GM19463 (cell line): ENCODE results near the gene MAPKAP1.

Experiments
- ATAC-seq: cut with Tn5 transposase; IDR thresholded peaks from one replicate; pipeline ENCODE4 v1.9.1; 2021; ENCODE audit warnings: mild to moderate bottlenecking, moderate library complexity; ENCODE audit not compliant: unreplicated experiment

Gene MAPKAP1

DNA sequence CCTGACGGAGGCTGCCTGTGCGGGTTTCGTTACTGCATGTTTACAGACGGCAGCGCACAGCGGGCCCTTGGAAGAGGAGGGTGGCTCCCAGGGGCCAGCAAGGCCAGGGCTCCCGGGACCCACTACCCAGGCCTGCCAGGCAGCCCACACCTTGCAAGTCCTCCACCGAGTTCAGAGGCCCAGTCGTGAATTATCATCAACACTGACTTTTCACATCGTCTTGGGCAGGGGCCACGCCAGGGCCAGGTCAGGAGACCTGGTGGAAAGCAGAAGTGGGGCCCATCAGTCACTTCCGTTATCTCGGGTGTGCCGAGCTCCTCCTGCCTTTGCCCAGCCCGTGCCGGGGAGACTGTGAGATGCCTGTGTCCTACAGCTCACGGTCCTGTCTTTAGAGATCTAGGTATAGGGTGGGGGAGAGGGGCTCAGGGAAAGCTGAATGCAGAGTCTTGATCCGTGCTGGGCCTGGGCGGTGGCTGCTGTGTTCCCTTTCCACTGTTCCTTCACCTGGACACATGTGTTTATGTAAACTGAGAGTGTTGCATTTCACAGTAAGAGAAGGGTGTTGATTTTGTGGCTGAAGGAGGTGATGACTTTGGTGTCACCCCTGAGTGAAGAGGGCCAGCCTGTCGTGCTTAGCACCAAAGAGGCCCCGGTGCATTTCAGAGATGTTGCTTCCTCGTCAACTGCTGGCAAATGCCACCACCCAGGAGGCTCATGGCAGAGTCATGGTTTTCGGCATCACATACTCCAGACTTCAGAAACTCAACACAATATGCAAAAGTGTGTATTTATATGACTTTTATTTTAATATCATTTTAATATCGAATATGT is 270.2 kb downstream of the MAPKAP1 start:
- no peak for ATAC-seq

DNA sequence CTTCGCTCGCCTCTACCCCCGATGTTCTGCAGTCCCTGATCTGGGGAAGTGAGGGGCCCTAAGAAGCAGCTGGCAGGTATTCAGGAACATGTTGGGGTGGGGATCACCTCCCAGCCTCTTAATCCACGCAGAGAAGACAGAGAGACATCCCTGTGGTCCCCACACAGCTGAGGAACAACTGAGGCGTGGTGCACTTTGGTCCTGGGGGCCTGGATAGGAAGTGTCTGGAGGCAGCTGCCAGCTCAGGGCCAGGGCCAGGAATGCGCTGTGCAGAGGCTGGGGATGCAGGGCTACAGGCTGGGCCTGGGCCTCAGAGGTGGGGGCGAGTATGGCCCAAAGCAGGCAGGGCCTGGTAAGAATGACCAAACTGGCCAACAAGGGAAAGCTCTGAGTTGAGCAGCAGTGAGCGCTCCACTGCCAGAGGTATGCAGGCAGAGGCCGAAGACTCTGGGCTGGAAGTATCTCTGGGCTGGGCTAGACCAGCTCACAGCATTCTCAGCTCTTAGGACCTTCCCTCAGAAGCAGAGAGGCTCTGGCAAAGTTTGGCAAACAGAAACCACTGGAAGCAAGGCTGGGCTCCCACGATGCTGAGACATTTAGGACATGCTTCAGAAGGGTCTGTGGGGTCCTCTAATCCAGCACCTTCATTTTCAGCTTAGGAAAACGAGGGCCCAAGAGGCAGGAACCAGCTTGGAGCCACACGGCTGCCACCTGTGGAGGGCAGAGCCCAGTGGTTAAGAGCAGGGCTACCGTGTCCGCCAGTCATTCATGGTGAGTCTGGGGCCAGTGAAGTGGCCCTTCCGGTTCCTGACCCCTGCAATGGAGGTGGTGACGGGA is 271.0 kb downstream of the MAPKAP1 start:
- no peak for ATAC-seq

DNA sequence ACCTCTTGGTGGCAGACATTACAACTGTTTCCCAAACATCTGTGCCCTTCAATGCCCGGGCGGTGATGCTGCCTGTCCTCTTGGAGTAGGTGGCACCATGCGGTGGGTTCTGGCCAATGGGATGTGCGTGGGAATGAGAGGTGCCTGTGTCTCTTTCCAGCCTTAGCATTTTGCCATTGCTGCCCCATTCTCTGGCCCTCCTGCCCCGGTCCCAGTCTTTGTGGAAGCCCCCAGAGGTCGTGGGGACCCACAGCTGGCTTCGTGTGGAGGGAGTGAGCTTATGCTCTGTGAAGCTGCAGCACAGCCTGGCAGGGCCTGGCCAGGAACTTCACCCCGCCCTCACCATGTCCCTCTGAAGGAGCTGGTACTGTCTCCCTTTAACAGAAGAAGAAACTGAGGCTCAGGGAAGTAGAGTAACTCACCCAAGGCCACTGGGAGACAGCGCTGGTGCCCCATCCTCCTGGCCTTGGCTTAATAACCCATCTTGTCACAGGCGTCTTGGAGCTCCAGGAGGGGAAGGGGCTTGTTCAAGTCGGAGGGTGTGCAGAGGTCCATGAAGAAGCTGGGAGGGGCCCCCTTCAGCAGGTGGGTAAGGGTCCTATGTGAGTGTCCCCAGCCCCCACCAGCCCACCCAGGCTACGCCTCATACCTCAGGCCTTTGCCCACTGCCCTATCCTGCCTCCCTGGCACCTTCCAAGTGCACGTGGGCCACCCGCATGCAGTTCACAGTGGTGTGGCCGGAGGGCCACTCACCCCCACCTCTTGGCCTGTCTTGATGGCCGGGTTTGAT is 271.8 kb downstream of the MAPKAP1 start:
- ATAC-seq: no peak

DNA sequence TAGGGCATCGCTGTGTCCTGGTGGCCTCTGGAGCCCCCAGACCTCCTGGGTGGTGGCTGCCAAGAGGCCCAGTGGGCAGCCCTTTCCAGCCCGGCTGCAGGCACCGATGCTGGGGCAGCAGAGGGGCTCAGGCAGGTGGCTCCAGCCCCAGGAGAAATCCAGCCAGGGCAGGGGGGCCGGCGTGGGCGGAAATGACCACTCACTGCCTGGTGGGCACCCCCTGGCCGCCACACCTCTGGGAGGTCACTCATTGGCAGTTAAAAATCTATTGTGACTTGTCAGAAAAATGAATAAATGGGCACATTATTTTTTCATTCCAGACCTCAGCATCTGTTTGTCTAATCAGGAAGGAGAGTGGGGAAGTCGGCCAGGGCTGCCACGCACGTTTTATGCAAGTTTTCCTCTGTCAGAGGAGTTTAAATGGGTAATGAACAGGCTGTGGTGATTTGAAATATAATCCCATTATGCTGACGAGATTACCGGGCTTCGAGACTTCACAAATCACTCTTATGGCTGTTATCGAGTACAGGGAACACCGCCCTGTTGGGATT is 273.5 kb downstream of the MAPKAP1 start:
- no peak for ATAC-seq

DNA sequence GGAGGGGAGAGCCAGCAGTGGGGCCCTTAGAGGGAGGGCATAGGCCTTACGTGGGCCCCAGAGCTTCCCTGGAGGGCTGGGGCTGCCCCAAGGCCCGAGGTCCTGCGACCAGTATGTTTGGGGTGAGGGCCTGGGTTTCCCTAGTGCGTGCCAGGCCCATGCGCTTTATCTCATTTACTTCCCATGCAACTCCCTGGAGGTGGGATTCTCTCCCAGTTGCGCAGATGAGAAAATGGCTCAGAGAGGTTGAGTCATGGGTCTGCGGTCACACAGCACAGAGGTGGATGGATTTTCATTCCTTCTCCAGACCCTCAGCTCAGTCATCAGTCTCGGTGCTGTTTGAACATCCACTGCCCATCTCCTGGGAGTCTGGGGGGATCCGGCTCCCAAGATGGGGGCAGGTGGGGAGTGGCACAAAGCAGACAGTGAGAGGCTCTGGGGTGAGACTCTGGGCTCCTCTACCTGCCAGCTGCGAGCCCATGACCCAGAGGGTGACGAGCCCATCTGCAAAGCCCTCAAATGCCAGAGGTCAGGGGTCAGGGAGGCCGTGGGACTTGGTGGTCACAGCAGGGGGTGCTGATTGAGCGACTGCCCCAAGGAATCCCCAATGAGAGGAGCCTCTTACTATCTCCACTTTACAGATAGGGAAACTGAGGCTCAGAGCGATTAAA is 274.2 kb downstream of the MAPKAP1 start:
- no peak for ATAC-seq

DNA sequence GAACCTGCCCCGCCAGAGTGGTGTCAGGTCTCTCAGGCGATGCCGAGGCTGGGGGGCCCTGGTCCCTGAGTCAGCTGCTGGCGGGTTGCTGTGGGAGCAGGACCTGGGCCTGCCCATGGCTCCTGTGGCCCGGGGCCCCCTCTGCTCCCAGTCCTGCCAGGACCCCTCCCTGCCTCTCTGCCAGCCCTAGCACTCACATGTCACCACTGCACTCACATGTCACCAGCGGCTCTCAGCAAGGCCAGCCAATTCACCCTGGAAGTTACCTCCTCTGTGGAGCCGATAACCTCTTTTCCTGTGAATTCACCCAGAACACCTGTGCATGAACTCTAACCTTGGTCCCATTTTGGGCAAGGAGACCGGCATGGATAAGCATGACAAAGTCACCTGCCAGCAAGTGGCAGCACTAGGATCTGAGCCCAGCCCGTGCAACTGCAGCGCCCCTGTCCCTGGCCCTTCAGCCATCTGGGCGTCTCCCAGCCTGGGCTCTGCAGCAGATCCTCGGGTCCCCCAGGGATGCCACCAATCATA is 275.2 kb downstream of the MAPKAP1 start:
- ATAC-seq: no peak

DNA sequence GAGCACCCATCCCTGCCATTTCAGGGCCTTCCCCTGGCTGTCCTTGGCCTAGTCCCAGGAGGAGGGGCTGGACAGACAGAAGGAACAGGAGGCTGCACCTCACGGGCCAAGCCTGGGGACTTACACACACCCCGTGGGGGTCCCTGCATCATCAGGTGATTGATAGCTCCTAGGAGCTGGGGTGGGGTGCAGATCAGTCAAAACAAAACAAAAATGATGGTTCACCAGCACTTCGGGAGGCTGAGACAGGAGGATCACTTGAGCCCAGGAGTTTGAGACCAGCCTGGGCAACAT is 276.0 kb downstream of the MAPKAP1 start:
- no peak for ATAC-seq

DNA sequence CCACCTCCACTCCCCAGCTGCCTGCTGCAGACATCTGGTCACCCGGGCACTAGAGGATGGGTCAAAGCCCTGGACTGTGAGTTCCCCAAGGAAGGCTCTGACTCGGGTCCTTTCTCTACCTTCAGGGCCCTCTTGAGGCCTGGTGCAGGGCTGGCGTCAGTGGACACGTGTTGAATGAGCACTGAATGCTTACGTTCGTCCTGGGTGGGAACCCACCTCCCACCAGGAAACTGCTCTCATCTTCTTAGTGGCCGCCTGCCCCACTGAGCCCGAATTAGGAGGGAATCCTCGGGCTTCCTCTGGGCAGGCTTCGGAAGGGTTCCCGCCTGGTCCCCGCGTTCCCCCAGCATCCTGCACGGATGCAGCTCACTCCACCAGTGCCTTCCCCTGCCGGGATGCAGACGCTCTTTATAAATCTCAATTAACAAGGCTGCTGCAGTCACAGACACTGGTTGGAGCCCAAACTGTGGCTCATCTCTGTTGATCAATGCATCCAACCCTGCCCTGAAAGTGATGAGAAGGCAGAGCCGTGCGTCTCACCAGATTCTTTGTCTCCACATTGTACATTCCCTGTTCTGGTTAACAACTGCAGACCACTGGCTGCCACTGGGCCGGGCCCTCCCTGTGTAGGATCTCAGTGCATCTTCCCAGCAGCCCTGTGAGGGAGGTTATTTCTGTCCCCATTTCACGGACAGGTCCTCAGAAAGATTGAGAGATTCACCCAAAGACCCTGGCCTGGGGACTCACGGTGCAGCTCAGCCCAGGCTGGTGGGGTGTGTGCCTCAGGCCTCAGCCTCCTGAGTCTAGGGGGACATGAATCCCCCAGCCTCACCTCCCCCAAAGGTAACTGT is 276.6 kb downstream of the MAPKAP1 start:
- ATAC-seq: no peak

DNA sequence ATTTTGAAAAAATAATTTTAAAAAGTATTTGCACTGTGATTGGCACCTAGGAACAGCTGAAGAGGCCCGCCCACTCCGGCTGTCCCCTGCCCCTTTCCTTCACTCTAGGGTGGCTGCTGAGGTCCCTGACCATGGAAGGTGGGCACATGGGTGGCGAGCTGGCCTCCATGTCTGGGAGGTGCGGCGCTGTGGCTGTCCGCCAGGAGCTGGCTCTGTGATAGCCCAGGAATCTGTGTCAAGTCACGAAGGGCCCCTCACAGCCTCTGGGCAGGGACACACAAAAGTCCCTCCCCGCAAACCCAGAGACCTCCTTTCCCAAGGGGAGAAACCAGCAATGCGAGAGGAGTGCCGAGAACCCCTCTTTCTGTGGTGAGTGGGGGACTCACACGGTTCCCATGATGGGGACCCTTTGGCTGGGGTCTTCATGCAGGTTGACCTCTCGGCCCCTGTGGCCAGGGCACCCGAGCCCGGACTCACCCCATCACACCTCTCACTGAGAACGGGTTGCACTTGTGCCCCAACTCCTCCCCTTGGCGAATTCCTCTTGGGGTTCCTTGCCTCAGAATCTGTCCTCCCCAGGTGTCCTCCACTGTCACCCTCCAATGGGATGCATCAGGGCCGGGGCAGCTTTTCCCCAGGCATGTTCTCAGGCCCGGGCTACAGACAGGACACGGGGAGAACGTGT is 277.4 kb downstream of the MAPKAP1 start:
- no peak for ATAC-seq

DNA sequence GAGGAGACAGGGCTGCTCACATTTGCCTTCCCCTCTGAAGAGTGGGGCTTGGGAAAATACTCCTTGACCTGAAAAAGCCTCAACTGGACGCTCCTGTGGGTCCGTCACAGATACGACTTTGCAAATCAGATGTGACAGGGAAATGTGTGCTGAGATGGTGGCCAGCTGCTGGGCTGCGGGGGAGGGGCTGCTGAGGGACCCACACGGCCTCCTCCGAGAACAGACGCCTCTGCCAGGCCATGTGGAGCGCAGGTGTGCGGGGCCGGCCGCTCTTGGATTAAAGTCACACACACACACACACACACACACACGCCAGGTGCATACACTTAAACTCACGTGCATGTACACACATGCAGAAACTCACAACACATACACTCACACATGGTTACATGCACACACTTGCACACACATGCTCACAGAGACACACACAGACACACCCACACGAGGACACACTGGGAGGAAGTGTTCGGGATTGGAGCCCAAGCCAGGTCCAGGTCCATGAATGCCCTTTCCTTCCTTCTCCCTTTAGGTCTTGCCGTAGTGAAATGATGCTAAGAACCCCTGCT is 278.0 kb downstream of the MAPKAP1 start:
- ATAC-seq: no peak

DNA sequence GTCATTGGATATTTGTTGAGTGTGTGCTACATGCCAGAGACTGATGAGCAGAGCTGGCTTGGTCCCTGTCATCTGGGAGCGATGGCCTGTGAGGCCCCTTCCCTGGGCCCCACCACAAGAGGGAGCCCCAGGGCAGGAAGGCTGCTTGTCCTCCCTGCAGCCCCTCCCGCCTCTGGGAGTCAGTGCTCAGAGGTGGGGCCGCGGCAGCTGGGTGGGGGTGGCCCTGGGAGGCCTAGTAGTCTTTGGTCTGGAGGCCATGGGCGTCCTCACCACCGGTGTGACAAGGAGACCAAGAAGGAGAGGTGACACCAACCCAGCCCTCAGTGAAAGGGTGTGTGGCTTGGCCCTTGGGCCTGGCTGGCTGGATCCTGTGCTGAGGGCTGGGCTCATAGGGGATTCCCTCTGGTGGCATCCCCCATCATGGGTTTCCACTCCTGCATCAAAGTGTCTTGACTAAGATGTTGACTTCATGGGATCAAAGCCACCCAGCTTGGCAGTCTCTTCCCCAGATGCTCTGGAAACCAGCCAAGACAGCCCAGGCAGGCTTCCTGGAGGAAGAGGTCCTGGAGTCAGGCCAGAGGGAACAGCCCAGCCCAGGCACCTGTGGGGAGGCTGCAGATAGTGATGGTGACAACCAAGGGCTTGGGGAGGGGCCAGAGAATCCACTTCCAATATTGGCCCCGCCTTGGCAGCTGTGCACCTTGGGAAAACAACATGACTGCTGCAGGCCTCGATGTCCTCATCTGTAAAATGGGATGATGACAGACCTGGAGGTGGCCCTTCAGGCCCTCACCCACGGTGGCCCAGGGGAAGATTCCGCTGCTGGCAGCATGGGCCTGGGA is 278.7 kb downstream of the MAPKAP1 start:
- no peak for ATAC-seq

DNA sequence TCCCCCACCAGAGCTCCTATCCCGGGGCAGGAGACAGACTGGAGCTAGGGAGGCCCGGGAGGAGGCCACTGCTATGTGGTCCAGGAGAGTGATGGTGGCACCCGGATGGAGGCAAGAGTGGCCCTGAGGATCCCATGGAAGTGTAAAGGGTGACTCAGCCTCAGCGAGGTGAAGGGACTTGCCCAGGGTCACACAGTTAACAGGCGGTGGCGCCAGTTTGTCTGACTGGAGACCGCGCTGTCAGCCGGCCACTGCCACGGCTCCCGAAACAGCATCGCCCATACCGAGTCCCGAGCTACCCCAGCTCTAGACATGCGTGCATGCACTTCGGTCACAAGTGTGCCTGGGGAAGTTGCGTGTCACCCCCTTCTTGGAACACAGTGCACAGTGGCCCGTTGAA is 279.5 kb downstream of the MAPKAP1 start:
- ATAC-seq: no peak

DNA sequence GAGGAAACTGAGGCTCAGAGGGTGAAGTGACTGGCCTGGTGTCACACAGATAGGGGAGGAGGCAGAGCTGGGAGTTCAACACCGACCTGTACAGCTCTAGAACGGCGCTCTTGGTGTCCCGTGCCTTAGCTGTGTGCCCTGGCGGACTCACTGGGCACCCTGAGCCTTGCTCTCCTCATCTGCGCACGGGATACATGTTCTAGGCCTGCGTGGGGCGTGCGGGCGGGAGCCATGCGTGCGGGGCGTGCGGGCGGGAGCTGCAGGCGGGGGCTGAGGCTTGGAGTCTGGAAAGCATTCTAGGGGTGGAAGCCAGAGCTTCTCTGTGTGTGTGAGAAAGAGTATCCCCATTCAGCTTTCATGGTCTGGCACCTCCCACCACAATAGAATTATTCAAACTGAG is 280.1 kb downstream of the MAPKAP1 start:
- no peak for ATAC-seq

DNA sequence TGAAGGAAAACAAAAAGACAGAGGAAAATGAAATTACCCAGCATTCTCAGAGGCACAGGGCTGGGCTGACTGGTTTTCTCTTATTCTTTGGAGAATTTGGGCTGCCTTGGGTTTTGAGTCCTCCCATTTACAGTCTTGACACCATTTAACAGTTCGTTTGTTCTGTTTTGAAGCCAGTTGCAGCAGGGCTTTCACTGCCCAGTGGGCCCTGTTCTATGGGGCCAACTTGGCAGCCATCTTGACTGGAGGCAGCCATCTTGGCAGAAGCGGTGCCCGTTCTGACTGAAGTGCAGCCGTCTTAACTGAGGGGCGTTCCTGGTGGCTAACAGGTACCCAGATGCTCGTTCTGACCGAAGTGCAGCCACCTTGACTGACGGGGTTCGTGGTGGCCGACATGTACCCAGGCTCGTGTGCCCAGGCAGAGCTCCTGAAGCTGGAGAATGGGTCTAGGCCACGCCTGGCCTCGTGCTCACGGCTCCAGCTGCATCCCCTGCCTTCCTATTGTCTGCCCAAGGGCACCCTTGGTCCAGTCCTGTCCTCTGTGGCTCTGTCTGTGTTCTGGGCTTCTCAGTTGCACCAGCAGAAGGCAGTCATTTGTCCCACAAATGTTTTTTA is 281.0 kb downstream of the MAPKAP1 start:
- no peak for ATAC-seq

DNA sequence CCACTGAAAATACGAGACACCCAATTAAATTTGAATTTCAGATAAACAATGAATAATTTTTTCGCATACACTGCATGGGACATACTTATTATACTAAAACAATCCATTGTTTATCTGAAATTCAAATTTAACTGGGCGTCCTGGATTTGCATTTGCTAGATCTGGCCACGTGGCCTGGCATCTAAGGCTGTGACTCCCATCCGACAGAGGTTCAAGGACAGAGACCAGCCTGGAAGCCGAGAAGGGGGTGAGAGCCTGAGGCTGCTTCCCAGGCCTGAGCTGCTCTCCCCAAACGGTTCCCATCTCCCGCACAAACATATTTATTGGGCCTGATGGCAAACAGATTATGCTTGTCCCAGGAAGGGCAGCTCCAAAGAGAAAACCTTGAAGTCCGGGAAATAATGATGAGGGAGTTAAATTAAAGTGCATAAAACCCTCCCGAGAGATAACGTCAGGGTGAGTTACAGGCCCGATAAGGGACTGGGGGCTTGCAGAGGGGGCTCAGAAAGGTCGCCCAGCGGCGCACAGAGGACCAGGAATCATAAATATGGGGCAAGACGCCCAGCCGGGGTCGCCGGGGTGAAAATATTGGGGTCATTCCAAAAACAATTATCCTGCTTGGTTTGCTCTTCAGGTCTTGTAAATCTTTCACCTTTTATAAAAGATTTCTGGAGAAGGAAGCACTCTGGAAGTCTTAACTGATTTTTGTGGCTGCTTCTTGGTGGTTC is 281.7 kb downstream of the MAPKAP1 start:
- no peak for ATAC-seq

DNA sequence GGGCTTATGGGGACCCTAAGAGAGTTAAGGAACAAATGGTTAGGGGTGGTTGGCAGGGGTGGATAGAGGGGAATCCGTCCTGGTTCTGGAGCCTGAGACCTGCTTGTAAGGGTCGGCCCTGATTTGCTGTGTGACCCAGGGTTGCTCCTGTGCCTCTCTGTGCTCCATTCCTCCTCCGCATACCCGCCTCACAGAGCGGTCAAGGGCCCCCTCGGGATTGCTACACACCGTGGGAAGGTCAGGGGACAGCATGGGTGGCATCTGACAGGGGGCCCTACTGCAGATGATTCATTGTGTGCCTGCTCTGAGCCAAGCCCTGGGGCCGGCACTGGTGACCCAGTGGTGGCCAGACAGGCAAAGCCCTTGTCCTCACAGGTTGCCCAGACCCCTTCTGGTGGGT is 283.0 kb downstream of the MAPKAP1 start:
- no peak for ATAC-seq

DNA sequence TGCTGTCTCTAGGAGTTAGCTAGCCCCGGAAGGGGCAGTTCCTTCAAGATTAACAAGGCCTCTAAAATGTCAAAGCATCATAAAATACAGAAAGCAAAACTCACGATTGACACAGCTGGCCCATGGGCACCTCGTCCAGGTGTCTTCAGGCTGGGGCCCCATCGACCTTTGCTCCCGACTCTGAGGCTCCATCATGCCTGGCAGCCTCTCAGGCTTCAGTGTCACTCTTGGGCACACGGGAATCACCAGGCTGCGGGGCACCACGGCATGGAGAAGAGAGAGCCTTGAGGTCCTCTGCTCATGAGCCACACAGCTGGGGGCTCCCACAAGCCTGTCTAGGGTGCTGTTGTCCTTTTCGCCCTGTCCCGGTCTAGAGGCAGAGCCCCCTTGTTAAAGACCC is 284.2 kb downstream of the MAPKAP1 start:
- ATAC-seq: no peak
